ENCODE measurements around the gene CT47A1.
"Not testable (repeated sequence)": the region's sequence is repeated elsewhere in the genome, so short reads cannot be mapped to it uniquely, and the experiment has no call there.

The CT47A1 gene

DNA sequence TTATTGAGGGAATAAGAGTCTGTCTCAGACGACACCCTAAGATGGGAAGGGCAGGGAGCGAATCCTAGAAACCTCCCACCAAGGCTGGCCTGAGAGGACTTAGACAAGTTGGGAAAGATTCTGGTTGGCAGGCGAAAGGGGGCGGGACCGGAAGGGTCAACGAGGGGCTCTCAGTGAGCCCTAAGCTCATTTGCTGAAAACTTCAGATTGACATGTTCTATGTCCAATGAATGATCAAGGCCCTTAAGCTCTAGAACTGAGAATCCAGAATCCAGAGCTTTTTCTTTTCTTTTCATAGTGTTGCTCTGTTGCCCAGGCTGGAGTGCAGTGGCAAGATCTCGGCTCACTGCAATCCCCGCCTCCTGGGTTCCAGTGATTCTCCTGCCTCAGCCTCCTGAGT lies at the start of gene CT47A1:
TSS of gene CT47A1 (minus strand) at position 101 of the 400 bp plus-strand sequence. CDS start 231 bp downstream, outside the sequence.
- not testable (repeated sequence) for DNase-seq (ENCODE audit: low spot score)

DNA sequence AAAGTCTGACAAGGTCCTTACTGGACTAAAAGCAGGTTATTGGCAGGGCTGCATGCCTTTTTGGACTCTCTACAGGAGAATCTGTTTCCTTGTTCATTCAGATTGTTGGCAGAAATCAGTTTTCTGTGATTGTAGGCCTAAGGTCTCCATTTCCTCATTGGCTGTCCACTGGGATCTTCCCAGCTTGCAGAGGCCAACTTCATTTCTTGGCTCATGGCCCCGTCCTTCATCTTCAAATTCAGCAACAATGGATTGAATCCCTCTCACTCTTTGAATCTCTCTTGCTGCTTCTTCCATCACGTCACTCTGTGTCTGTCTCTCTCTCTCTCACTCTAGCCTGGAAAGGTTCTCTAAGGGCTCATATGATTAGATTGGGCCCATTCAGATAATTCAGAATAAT lies 47.0 kb upstream of the CT47A1 start:
- no peak for DNase-seq (ENCODE audit: low spot score)

DNA sequence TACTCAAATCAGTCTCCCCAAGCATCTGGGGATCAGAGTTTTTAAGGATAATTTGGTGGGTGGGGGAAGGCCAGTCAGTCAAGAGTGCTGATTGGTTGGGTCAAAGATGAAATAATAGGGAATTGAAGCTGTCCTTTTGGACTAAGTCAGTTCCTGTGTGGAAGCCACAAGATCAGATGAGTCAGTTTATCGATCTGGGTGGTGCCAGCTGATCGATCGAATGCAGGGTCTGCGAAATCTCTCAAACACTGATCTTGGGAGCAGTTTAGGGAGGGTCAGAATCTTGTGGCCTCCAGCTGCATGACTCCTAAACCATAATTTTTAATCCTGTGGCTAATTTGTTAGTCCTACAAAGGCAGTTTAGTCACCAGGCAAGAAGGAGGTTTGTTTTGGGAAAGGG lies 44.5 kb upstream of the CT47A1 start:
- DNase-seq (ENCODE audit: low spot score), result no peak

DNA sequence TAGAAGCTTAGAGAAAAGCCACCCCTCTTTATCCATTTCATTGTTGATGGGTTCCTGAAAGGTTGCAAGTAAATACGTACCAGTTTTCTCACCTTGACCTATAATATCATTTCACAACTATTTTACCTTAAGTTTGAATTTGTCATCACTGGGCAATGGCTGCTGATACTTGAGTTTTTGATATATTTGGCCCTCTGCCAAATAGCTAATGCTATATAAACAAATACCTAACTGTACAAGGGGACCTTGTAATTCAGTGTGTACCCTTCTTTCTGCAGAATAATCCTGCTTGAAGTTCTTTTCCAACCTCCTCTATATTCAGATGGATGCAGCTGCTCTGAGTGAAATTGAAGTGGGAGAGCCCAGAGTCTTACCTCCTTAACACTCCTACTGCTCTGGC lies 42.9 kb upstream of the CT47A1 start:
- DNase-seq (ENCODE audit: low spot score), result no peak

DNA sequence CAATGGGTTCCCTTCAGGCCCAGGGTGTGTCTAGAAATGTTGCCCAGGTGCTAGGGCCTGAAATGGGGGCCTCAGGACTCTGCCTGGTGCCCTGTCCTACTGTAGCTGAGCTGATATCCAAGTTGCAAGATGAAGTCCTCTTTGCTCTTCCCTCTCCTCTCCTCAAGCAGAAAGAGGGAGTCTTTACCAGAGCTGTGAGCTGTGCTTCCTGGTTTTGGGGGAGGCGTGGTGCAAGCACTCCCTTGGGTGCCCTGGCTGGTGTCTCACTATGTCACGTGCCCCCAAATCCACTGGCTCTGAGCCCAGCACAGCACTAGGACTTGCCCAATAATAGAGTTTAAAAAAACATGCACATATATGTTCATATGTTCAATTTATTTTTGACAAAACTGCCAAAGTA lies 29.3 kb upstream of the CT47A1 start:
- DNase-seq (ENCODE audit: low spot score), result no peak

DNA sequence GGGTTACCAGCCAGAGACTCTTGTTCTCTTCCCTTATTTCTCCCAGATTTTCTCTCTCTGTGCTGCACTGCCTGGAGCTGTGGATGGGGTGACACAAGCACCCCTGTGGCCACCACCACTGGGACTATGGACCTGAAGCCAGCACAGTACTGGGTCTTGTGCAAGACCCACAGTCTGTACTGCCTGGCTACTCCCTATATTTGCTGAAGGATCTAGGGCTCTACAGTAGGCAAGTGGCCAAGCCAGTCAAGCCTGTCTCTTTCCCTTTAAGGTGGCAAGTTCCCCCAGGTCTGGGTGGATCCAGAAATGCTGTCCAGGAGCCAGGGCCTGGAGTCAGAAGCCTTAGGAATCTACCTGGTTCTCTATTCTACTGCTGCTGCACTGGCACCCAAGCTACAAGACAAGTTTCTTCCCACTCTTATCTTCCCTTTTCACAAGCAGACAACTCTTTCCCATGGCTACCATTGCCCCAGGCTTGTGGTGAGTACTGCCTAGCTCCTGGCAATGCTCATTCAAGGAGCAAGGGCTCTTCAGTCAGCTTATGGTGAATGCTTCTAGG lies 28.4 kb upstream of the CT47A1 start:
- no peak for DNase-seq (ENCODE audit: low spot score)

DNA sequence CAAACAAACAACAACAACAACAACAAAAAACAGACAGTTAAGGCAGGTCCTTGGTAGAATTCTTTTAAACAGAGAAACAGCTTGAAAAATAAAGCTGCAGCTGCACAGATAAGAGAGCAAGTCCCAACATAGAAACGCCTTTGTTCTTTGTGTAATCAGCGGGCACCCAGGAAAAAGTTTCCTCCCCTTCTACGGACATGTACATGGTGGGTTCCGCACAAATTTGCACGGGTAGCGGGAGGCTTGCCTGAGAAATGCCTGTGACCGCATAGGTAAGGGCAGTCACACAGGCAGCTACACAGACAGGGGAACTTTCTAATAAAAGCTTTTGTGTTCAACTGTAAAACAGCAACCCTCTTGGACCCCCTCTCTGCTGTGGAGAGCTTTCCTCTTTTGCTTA lies 25.7 kb upstream of the CT47A1 start:
- DNase-seq (ENCODE audit: low spot score), result no peak

DNA sequence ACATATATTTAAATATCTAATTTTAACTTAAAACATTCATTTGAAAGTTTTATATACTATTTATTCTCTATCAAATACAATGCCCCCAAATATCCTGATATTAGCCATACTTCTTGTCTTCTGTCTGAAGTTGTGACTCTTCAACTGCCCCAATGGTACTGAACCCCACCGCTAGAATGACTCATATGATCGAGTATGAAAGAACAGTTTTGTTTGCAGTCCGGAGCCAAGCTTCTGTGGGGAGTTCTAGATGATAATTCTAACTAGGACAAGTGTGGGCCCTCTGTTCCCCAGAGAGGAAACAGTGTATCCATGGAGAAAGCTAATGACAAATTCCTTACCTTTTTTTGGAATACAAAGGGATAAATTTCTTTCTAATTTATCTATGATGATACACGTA lies 24.7 kb upstream of the CT47A1 start:
- DNase-seq (ENCODE audit: low spot score), result no peak

DNA sequence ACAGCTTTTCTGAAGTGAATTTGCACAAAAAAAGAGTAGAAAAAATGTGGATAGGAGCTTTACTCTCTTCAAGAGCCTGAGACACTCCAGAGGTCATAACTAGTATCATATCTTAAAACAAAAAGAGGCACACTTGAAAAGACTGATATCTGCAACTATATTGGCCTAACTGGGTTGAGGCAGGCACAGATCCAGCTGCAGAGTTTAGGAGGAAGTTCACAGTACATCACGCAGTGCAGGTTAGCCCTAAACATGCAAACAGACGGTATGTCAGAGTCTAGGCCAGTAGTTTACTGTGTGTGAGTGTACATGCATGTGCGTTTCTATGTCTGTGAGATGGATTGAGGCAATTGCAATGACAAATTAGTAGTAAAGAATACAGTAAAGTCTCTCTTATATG lies 24.2 kb upstream of the CT47A1 start:
- no peak for DNase-seq (ENCODE audit: low spot score)

DNA sequence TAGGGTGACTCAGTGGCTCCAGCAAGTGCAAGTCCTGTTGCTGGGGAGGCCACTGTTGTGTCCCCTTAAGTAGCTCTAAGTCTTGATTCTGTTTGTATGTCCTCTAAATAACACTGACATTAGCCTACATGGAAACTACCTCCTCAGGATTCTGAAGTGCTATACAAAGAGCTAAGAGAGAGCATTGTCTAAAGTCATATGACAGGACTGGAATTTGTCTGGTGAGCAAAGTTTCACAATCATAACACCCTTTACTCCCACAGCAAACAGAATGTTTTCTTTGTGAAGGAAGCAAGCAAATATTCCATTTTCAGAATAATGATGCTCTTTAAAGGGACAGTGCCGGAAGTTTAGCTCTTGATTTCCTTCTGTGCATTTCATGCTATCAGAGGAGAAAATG lies 23.4 kb upstream of the CT47A1 start:
- no peak for DNase-seq (ENCODE audit: low spot score)

DNA sequence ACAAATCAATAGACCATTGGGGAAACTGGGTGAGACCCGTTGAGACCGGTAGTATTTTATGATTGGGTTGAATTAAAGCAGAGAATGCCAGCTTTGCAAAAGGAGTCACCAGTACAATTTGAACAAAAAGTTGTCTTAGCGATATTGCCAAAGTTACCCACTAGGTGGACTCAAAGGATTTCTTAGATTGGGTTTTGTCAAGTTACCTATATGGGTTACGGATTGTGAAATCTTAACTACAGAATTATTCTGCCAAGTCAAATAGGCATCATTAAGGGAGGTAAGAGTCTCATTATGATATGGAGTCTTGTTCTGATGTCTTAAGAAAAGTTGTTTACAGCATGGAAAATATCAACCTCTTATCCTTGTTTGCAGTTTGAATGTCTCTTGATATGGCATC lies 15.0 kb upstream of the CT47A1 start:
- DNase-seq (ENCODE audit: low spot score), result peak; percentile 22

DNA sequence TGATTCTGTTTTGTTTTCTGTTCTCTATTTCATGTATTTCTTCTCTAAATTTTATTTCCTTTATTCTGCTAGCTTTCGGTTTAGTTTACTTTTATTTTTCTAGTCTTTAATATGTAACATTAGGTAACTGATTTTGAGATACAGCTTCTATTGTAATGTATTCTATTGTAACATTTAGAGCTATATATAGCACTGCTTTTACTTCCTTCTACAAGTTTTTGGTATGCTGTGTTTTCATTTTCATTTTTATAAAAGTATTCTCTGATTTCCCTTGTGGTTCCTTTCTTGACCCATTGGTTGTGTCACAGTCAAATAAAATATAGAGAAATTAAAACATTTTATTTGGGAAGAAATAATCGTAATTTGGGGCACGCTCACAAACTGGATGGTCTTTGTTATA lies 13.9 kb upstream of the CT47A1 start:
- DNase-seq (ENCODE audit: low spot score), result no peak

DNA sequence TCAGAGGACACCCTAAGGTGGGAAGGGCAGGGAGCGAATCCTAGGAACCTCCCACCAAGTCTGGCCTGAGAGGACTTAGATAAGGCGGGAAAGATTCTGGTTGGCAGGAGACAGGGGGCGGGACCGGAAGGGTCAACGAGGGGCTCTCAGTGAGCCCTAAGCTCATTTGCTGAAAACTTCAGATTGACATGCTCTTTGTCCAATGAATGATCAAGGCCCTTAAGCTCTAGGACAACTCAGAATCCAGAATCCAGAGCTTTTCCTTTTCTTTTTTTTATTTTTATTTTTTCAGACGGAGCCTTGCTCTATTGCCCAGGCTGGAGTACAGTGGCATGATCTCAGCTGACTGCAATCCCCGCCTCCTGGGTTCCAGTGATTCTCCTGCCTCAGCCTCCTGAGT lies 29.1 kb downstream of the CT47A1 start, which contains the start of gene CT47A7:
TSS of gene CT47A7 (minus strand) at position 101 of the 400 bp plus-strand sequence. CDS start 255 bp downstream, outside the sequence.
- DNase-seq (ENCODE audit: low spot score), result not testable (repeated sequence)

All from kidney tubule cell (primary cell).